Endothelial cell of umbilical vein (primary cell): ENCODE data around the gene METTL14.
"Not testable (repeated sequence)": the region's sequence is repeated elsewhere in the genome, so short reads cannot be mapped to it uniquely, and the experiment has no call there.

Source experiments
- POLR2A ChIP-seq: IDR thresholded peaks from 2 replicates; pipeline ENCODE4 v1.6.1; 2012; ENCODE audit warnings: low read depth, mild to moderate bottlenecking, control low read depth, low read length
- POLR2AphosphoS5 ChIP-seq: IDR thresholded peaks from 2 replicates; pipeline ENCODE4 v1.6.1; 2012; ENCODE audit warnings: low read depth, mild to moderate bottlenecking, control low read depth, low read length, moderate library complexity; ENCODE audit not compliant: insufficient read depth

DNA sequence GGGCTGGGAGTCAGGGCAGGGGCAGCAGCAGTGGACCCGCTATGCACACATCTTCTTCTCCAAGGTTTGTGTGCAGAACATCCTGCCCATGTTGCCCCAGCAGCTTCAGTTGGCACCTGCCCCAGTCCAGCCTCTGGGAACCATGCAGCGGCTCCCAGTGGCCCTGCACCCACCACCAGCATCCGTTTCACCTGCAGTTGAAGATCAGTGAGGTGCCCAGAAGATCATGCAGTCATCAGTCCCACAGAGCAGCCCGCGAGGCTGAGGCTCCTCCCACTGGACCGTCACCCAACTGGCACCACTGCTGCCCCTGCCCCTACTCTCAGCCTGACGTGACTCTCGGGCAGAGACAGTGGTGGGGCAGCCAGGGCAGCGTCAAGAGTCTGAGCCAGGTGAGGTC is 49.1 kb upstream of the METTL14 start:
- not testable (repeated sequence) for TF ChIP-seq POLR2A, POLR2AphosphoS5
